Measurements from ENCODE around the gene STPG3.

GRCh38 chr9:137297966-137298365 lies 46.9 kb downstream of the STPG3 start:
- no peak for TF ChIP-seq CTCF (IDR thresholded peaks at IDR 0.05; ENCODE audit: insufficient read depth, low read length)
- TF ChIP-seq GABPA (IDR thresholded peaks at IDR 0.05; ENCODE audit: low read depth): no peak
- no peak for TF ChIP-seq POLR2AphosphoS5 (IDR thresholded peaks at IDR 0.05; ENCODE audit: low read depth)
- TF ChIP-seq SPI1 (IDR thresholded peaks at IDR 0.05; ENCODE audit: borderline replicate concordance, low read depth): no peak
- no peak for TF ChIP-seq REST (IDR thresholded peaks at IDR 0.05; ENCODE audit: insufficient replicate concordance, low read depth)
